ENCODE data around the gene NANP.

Gene NANP, protein sequence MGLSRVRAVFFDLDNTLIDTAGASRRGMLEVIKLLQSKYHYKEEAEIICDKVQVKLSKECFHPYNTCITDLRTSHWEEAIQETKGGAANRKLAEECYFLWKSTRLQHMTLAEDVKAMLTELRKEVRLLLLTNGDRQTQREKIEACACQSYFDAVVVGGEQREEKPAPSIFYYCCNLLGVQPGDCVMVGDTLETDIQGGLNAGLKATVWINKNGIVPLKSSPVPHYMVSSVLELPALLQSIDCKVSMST

DNA sequence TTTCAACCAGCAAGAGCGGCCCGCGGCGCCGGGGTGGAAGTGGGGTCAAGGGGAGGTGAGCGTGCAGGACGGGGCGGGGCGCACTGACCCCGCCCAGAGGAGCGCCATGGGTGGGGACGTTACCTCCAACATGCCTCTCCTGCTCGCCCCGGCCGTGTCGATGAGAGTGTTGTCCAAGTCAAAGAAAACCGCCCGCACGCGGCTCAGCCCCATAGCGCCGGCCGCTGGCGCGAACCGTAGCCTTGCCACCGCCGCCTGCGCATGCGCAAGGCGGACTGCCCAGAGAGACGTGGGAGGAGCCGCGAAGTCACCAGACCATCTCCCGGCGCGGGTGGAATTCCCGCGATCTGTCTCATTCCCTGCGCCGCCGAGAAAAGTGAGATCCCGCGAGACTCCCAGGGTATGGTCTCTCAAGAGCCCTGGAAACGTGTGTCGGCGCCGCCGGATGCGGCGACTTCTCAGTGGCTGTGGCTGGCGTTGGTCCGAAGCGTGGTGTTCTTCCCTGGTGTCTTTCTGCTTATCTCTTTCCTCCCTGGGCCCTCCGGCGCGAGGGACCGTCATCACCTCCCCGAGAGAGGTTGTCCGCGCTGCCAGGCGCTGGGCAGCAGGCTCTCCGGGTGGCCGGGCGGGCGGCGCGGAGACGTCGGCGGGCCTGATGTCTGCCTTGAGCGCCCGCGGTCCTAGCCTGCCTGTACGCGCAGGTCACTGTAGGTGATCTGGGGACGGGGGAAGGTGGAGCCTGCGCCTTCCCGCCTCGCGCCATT lies at the start of gene NANP:
NANP (minus strand) TSS at position 279 of the 764 bp plus-strand sequence; CDS start at position 213, 66 bp downstream.
- Histone ChIP-seq H3K36me3 (peaks cover 3% of the 10 kb centered on the region), H3K4me3 (ENCODE audit: low read depth, low read length) (peak within 1 kb of the TSS; percentile 85), H3K27me3 (ENCODE audit: insufficient read depth, low read depth, severe bottlenecking) (no peaks in the 10 kb centered on the region), H3K27ac (peak within 1 kb of the TSS; percentile 99), H3K9me3 (ENCODE audit: severe bottlenecking) (no peaks in the 10 kb centered on the region)
- DNase-seq = peak; percentile 98
- TF ChIP-seq, protein P1, sequence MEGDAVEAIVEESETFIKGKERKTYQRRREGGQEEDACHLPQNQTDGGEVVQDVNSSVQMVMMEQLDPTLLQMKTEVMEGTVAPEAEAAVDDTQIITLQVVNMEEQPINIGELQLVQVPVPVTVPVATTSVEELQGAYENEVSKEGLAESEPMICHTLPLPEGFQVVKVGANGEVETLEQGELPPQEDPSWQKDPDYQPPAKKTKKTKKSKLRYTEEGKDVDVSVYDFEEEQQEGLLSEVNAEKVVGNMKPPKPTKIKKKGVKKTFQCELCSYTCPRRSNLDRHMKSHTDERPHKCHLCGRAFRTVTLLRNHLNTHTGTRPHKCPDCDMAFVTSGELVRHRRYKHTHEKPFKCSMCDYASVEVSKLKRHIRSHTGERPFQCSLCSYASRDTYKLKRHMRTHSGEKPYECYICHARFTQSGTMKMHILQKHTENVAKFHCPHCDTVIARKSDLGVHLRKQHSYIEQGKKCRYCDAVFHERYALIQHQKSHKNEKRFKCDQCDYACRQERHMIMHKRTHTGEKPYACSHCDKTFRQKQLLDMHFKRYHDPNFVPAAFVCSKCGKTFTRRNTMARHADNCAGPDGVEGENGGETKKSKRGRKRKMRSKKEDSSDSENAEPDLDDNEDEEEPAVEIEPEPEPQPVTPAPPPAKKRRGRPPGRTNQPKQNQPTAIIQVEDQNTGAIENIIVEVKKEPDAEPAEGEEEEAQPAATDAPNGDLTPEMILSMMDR (IDR thresholded peaks at IDR 0.05; ENCODE audit: low read depth, low read length) = peak; percentile 24; the same call in 1 of the 2 replicates

DNA sequence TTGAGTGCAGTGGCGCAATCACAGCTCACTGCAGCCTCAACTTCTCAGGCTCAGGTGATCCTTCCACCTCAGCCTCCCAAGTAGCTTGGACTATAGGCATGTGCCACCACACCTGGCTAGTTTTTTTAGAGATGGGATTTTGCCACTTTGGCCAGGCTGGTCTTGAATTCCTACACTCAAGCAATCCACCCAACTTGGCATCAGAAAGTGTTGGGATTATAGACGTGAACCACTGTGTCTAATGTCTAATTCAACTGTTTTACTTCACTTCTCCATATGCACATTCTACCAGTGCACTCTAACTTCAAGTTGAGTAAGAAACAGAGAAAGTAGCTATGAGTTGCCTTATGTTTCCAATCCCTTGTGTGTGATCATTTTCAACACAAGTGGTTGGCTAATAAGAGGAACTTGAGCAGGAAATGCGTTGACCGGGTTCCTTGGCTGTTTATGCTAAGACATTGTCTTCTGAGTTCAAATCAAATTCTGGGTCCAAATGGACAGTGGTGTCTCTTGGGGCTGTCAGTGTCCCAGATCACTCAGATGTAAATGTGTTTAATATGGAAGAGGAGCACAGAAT lies 48.9 kb upstream of the NANP start:
- Histone ChIP-seq H3K27me3 (ENCODE audit: insufficient read depth, low read depth, severe bottlenecking) (no peaks in the 10 kb centered on the region), H3K4me3 (ENCODE audit: low read depth, low read length) (no peak overlapping the region), H3K9me3 (ENCODE audit: severe bottlenecking) (no peaks in the 10 kb centered on the region), H3K27ac (no peak overlapping the region), H3K36me3 (peaks cover 41% of the 10 kb centered on the region)
- TF ChIP-seq, protein P1 (IDR thresholded peaks at IDR 0.05; ENCODE audit: low read depth, low read length) = no peak
- no peak for DNase-seq

DNA sequence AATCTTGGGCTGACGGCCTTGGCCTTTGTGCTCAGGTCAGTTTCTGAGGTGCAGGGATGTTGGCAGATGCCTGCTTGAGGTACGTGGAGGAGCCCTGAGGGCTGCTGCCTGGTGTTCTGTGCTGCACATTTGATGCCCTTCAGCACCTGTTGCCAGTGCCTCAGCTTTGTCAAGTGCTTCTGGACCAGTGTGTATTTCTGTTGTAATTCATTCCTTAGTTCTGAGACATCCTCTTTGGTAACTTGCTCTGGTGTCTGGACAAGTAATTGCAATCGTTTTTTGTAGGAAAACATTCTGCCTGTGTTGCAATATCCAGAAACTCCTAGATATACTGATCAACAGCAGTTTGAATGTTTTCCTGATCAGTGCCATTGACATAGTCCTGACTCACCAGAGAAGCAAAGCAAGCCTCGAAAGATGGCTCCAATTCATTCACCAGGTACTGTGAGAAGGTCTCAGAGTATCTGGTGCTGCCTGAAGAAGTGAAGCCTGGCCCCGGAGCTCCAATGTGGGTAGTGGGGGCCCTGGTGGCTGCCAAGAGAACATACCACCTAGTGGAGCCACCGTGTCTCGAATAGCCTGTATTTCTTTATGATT lies 46.1 kb upstream of the NANP start:
- peak; percentile 14 for DNase-seq
- TF ChIP-seq, protein P1 (IDR thresholded peaks at IDR 0.05; ENCODE audit: low read depth, low read length) = 0 out of 2 replicates have a peak, but pooled peaks have one; percentile 14
- H3K27ac ChIP-seq = no peak overlapping the region

DNA sequence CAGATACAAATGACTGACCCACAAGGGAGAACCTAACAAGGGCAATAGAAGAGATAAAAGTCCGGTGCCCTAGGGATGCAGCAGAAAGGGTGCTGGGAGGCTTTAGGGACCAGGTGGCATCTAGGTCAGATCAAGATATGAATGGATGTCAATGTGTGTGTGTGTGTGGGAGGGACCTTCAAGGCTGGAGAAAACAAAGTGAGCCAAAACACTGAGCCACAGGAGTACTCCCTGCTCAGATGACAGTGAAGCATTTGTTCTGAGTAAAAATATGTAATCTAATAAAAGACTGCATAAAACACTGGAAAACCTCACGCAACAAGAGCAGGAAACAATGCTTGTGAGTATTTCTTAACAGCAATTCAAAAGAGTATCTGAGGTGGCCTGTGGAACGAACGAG lies 44.6 kb upstream of the NANP start:
- peaks cover 6% of the 10 kb centered on the region for H3K36me3 ChIP-seq
- DNase-seq = no peak
- H3K4me3 ChIP-seq (ENCODE audit: low read depth, low read length) = no peak overlapping the region
- H3K27ac ChIP-seq = no peak overlapping the region
- TF ChIP-seq, protein P1 (IDR thresholded peaks at IDR 0.05; ENCODE audit: low read depth, low read length) = no peak
- H3K9me3 ChIP-seq (ENCODE audit: severe bottlenecking) = no peaks in the 10 kb centered on the region
- H3K27me3 ChIP-seq (ENCODE audit: insufficient read depth, low read depth, severe bottlenecking) = no peaks in the 10 kb centered on the region

More for the DNA sequence above, 46.1 kb upstream of the NANP start:
- no peaks in the 10 kb centered on the region for H3K27me3 ChIP-seq (ENCODE audit: insufficient read depth, low read depth, severe bottlenecking)
- peaks cover 20% of the 10 kb centered on the region for H3K36me3 ChIP-seq
- H3K4me3 ChIP-seq (ENCODE audit: low read depth, low read length) = no peak overlapping the region
- H3K9me3 ChIP-seq (ENCODE audit: severe bottlenecking) = no peaks in the 10 kb centered on the region

DNA sequence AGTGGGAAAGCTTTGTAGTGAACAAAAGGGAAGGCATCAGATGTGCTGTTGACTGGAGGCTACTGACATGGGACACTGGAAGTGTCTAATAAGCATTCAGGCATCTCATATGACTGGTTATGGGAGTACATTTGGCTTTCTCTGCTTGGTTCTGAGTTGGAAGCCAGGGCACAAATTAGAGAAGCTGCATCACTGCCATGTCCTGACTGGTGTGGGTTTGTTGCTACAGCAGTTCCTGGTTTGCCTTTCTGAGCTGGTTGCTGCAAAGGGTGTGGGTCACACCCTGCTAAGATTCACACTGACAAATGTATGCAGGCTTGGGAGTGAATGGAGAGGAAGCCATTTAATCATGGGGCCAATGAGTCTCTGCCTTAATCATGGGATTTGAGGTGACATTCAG lies 36.2 kb upstream of the NANP start:
- DNase-seq = no peak
- no peak overlapping the region for H3K4me3 ChIP-seq (ENCODE audit: low read depth, low read length)
- no peak overlapping the region for H3K27ac ChIP-seq
- no peaks in the 10 kb centered on the region for H3K27me3 ChIP-seq (ENCODE audit: insufficient read depth, low read depth, severe bottlenecking)
- H3K9me3 ChIP-seq (ENCODE audit: severe bottlenecking) = no peaks in the 10 kb centered on the region
- TF ChIP-seq, protein P1 (IDR thresholded peaks at IDR 0.05; ENCODE audit: low read depth, low read length) = no peak
- no peaks in the 10 kb centered on the region for H3K36me3 ChIP-seq
